Lung (tissue), 12 donors: ENCODE measurements around the gene PFKFB4. TPM values are rescaled to one million over a fixed set of nuclear protein-coding genes. Genes with fewer than 3 reads are reported as not detected.

Experiments
- ATAC-seq: fragments of 200-7000 bp; cut with Tn5 transposase; one replicate; pipeline ENCODE4 v1.9.1; 2020; ENCODE audit warnings: moderate number of reproducible peaks; ENCODE audit not compliant: insufficient read depth, low FRiP score
- DNase-seq, 3 donors: peaks; one replicate each; pipeline ENCODE4 v3.0.0-alpha.2; 2013 to 2017
- H3K27ac ChIP-seq, 2 donors: one replicate each; pipeline ENCODE4 v1.5.1; 2013; ENCODE audit warnings: mild to moderate bottlenecking in 2 of 2, moderate library complexity in 2 of 2, control low read depth in 1 of 2, inconsistent platforms in 1 of 2, low read depth in 1 of 2, low read length in 1 of 2
- H3K27me3 ChIP-seq, 3 donors: one replicate each; pipeline ENCODE4 v1.5.1; 2013; ENCODE audit warnings: low read length in 2 of 3; ENCODE audit not compliant: control insufficient read depth in 3 of 3, insufficient read depth in 3 of 3
- H3K36me3 ChIP-seq, 4 donors: one replicate each; pipeline ENCODE4 v1.5.1; 2013; ENCODE audit warnings: low read length in 4 of 4, mild to moderate bottlenecking in 1 of 4, moderate library complexity in 1 of 4; ENCODE audit not compliant: control insufficient read depth in 4 of 4, insufficient read depth in 4 of 4
- H3K4me1 ChIP-seq, 5 donors: one replicate each; pipeline ENCODE4 v1.5.1; 2013; ENCODE audit warnings: low read length in 5 of 5, mild to moderate bottlenecking in 2 of 5, moderate library complexity in 1 of 5; ENCODE audit not compliant: control insufficient read depth in 5 of 5, insufficient read depth in 5 of 5
- H3K4me3 ChIP-seq: one replicate; pipeline ENCODE4 v1.5.1; 2013; ENCODE audit warnings: mild to moderate bottlenecking, control low read depth, moderate library complexity
- H3K9ac ChIP-seq, 2 donors: one replicate each; pipeline ENCODE4 v1.5.1; 2013; ENCODE audit warnings: low read length in 2 of 2, control low read depth in 1 of 2; ENCODE audit not compliant: insufficient read depth in 1 of 2
- H3K9me3 ChIP-seq, 4 donors: one replicate each; pipeline ENCODE4 v1.5.1; 2013; ENCODE audit warnings: low read length in 3 of 4, mild to moderate bottlenecking in 1 of 4, moderate library complexity in 1 of 4; ENCODE audit not compliant: control insufficient read depth in 4 of 4, insufficient read depth in 3 of 4
- CTCF ChIP-seq: IDR thresholded peaks from 2 replicates; pipeline ENCODE4 v1.5.1; 2012; ENCODE audit warnings: mild to moderate bottlenecking; ENCODE audit errors: control extremely low read depth, extremely low read depth
- WGBS, 2 donors: extraction: QIAGEN DNeasy Blood & Tissue Kit; methylation state at CpG; one replicate each; pipeline ENCODE4 v1.1.7; 2013; 5-methylcytosine and 5-hydroxymethylcytosine counted together
- polyA plus RNA-seq, 2 donors: library from polyadenylated mRNA; stranded (reverse); fragments of 200-250 nt; gene quantifications; one replicate each; pipeline ENCODE4 v1.2.1, GENCODE V29; 2013
- total RNA-seq, 2 donors: library from RNA; depleted of rRNA in 1 of 2; stranded (reverse); fragments of >200 nt in 1 of 2; gene quantifications; one replicate each; pipeline ENCODE4 v1.2.1, GENCODE V29; 2014 to 2021
- donor health status: control.
- donor health status: control.
- donor health status: Bipolar disorder and iron deficiency.
- donor health status: healthy.
- donor health status: DM: yes; HTN: yes; CAD: no.

Gene PFKFB4
- total and polyA plus RNA-seq, 4 donors = 3.6 to 15.9 (median 12.1) TPM

DNA sequence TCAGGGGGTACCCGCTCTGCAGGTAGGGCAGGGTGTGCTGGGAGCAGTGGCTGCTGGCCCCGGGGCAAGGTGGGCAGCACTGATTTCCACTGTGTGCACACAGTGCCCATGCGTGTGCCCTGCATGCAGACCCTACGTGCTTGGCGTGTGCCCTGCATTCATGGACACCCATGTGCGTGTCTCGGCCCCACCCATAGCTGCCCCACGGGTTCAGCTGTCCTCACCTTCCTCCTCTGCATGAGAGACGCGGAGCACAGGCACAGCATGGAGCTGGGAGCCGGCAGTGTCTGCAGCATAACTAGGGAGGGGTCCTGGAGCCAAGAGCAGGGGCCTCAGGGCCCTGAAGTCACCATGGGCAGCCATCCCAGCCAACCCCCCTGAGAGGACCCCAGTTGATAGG lies 8.6 kb upstream of the PFKFB4 start:
- no peak overlapping the region for H3K27ac ChIP-seq
- no peak for TF ChIP-seq CTCF
- ATAC-seq (no peak), DNase-seq (no peak)
- H3K4me1 ChIP-seq = peaks cover 0 to 14% (median 5%) of the 10 kb centered on the region in 5 donors
- H3K9ac ChIP-seq = no peak overlapping the region
- no peak overlapping the region for H3K4me3 ChIP-seq
- no peaks in the 10 kb centered on the region for H3K36me3 ChIP-seq
- 89 to 96% methylated on average over 11 of the region's 11 CpGs for WGBS, 2 donors
- H3K27me3 ChIP-seq = no peaks in the 10 kb centered on the region
- no peaks in the 10 kb centered on the region for H3K9me3 ChIP-seq

- 90 to 94% methylated on average over 11 of the region's 11 CpGs for WGBS, 2 donors
- Histone ChIP-seq H3K36me3 (no peaks in the 10 kb centered on the region), H3K4me3 (no peak overlapping the region), H3K9me3 (no peaks in the 10 kb centered on the region), H3K27me3 (no peaks in the 10 kb centered on the region), H3K4me1 (peaks cover 0 to 17% (median 9%) of the 10 kb centered on the region in 5 donors), H3K9ac (no peak overlapping the region), H3K27ac (no peak overlapping the region)
- TF ChIP-seq CTCF = no peak
- no peak for DNase-seq
- ATAC-seq = no peak
Observed at GRCh38 chr3:48564667-48565066, 8.1 kb upstream of the PFKFB4 start.

DNA sequence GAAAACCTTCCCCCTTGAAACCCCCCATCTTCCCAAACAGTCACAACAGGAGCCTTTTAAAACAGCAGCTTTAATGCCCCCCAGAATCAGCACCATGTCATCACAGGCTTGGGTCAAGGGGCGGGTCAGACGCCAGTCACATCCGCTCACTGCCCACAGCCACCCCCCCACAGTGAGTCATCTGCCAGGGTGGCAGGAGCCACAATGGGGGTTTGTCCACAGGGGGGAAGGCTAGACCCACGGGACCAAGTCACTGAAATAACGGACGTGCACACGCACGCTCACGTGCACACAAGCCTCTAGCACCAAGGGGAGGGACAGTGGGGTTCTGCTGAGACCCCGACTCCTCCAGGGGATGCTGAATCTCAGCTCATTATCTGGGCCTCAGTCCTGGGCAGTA lies 7.4 kb upstream of the PFKFB4 start:
- Histone ChIP-seq H3K4me3 (no peak overlapping the region), H3K36me3 (no peaks in the 10 kb centered on the region), H3K9ac (no peak overlapping the region), H3K27me3 (no peaks in the 10 kb centered on the region), H3K27ac (no peak overlapping the region), H3K9me3 (no peaks in the 10 kb centered on the region), H3K4me1 (peaks cover 0 to 17% (median 9%) of the 10 kb centered on the region in 5 donors)
- TF ChIP-seq CTCF = no peak
- 46 to 57% methylated on average over 10 of the region's 10 CpGs for WGBS, 2 donors
- no peak for DNase-seq
- peak; percentile 54 for ATAC-seq

DNA sequence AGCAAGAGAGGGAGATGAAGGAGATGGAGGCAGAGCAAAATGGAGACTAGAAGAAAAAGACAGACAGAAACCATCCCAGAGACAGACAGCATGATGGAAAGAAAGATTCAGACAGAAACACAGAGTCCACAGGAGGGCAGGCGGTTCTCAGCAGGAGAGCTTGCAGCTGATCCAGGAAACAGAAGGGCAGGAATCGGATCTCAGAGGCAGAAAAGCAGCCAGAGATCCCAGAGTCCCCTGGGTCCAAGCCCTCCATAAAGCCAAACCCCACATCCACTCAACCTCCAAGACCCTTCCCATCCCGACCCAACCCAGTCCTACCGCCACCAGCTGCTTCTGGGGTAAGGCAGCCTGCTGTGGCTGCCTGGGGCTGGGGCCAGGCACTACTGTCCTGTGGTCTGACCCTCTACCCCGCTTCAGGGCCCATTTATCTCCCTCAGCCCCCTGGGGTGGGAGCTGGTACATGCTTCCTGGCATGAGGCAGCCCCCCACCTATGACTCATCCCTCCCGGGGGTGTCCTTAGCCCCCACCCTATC lies 6.8 kb upstream of the PFKFB4 start, which contains the start of gene UCN2:
Gene UCN2 (minus strand): TSS at position 400 of the 537 bp plus-strand sequence. CDS start 657 bp downstream, outside the sequence.
- H3K27ac ChIP-seq = no peak within 1 kb of the TSS

More for the DNA sequence above, 6.8 kb upstream of the PFKFB4 start, which contains the start of gene UCN2:
- no peak within 1 kb of the TSS for H3K4me3 ChIP-seq
- no peak for DNase-seq
- no peaks in the 10 kb centered on the region for H3K27me3 ChIP-seq
- no peak for TF ChIP-seq CTCF
- no peak for ATAC-seq
- H3K4me1 ChIP-seq = peaks cover 0 to 18% (median 9%) of the 10 kb centered on the region in 5 donors
- no peaks in the 10 kb centered on the region for H3K36me3 ChIP-seq
- H3K9me3 ChIP-seq = no peaks in the 10 kb centered on the region
- H3K9ac ChIP-seq = no peak within 1 kb of the TSS
- 77 to 84% methylated on average over 6 of the region's 6 CpGs for WGBS, 2 donors
